Liver (tissue), 9 donors: Measurements from ENCODE around the gene GLRX. TPM values are rescaled to one million over a fixed set of nuclear protein-coding genes. Genes with fewer than 3 reads are reported as not detected.

Experiments used
- DNase-seq: peaks from one replicate; pipeline ENCODE4 v3.0.0-alpha.2; 2017; ENCODE audit warnings: low spot score
- H3K27ac ChIP-seq, 2 donors: one replicate each; pipeline ENCODE4 v1.7.0; 2013; ENCODE audit warnings: inconsistent platforms in 2 of 2, low read length in 2 of 2, control low read depth in 1 of 2, low read depth in 1 of 2, mild to moderate bottlenecking in 1 of 2
- H3K27me3 ChIP-seq, 4 donors: one replicate each; pipeline versions ENCODE4 v1.6.1 to v1.7.0; 2013; ENCODE audit warnings: low read length in 3 of 4, inconsistent platforms in 1 of 4, mild to moderate bottlenecking in 1 of 4, moderate library complexity in 1 of 4; ENCODE audit not compliant: control insufficient read depth in 4 of 4, insufficient read depth in 4 of 4
- H3K36me3 ChIP-seq, 4 donors: one replicate each; pipeline versions ENCODE4 v1.6.1 to v1.7.0; 2013; ENCODE audit warnings: low read length in 3 of 4, mild to moderate bottlenecking in 3 of 4, low read depth in 1 of 4, moderate library complexity in 1 of 4; ENCODE audit not compliant: control insufficient read depth in 4 of 4, insufficient read depth in 3 of 4
- H3K4me1 ChIP-seq, 4 donors: one replicate each; pipeline versions ENCODE4 v1.6.1 to v1.7.0; 2013; ENCODE audit warnings: low read length in 3 of 4, mild to moderate bottlenecking in 3 of 4, moderate library complexity in 1 of 4; ENCODE audit not compliant: control insufficient read depth in 4 of 4, insufficient read depth in 4 of 4
- H3K4me3 ChIP-seq, 3 donors: one replicate each; pipeline versions ENCODE4 v1.6.1 to v1.7.0; 2013; ENCODE audit warnings: low read length in 3 of 3, control low read depth in 1 of 3, low read depth in 1 of 3, mild to moderate bottlenecking in 1 of 3
- H3K9ac ChIP-seq, 2 donors: one replicate each; pipeline ENCODE4 v1.7.0; 2013; ENCODE audit warnings: low read length in 2 of 2, mild to moderate bottlenecking in 2 of 2, moderate library complexity in 2 of 2, control low read depth in 1 of 2, low read depth in 1 of 2
- H3K9me3 ChIP-seq, 4 donors: one replicate each; pipeline versions ENCODE4 v1.6.1 to v1.7.0; 2013; ENCODE audit warnings: low read length in 3 of 4; ENCODE audit not compliant: control insufficient read depth in 4 of 4
- ATF3 ChIP-seq: IDR thresholded peaks from 2 replicates; pipeline ENCODE4 v1.6.1; 2016; ENCODE audit warnings: antibody characterized with exemption
- CTCF ChIP-seq: fragments of 150-350 bp; IDR thresholded peaks from 2 replicates; pipeline ENCODE4 v1.5.1; 2017; ENCODE audit warnings: improper control_type of control experiment, low read depth, low read length; ENCODE audit not compliant: missing input control
- EGR1 ChIP-seq, 2 donors: IDR thresholded peaks; 2 replicates each; pipeline ENCODE4 v1.6.1; 2016 to 2018; ENCODE audit warnings: antibody characterized with exemption in 2 of 2, low read depth in 2 of 2
- FOXA1 ChIP-seq: IDR thresholded peaks from 2 replicates; pipeline ENCODE4 v1.6.1; 2016; ENCODE audit warnings: antibody characterized with exemption
- FOXA2 ChIP-seq: IDR thresholded peaks from 2 replicates; pipeline ENCODE4 v1.6.1; 2016; ENCODE audit warnings: antibody characterized with exemption
- GABPA ChIP-seq, 2 donors: IDR thresholded peaks in 1 of 2; conservative IDR thresholded peaks in 1 of 2; 2 replicates each; pipeline ENCODE4 v1.6.1; 2016; ENCODE audit warnings: antibody characterized with exemption in 2 of 2, mild to moderate bottlenecking in 1 of 2, moderate library complexity in 1 of 2
- HNF4A ChIP-seq, 2 donors: conservative IDR thresholded peaks; 2 replicates each; pipeline ENCODE4 v1.6.1; 2016; ENCODE audit warnings: antibody characterized with exemption in 2 of 2, mild to moderate bottlenecking in 2 of 2
- HNF4G ChIP-seq: IDR thresholded peaks from 2 replicates; pipeline ENCODE4 v1.6.1; 2016; ENCODE audit warnings: antibody characterized with exemption
- MAX ChIP-seq: IDR thresholded peaks from 2 replicates; pipeline ENCODE4 v1.6.1; 2016; ENCODE audit warnings: antibody characterized with exemption
- NR2F2 ChIP-seq: IDR thresholded peaks from 2 replicates; pipeline ENCODE4 v1.6.1; 2016; ENCODE audit warnings: antibody characterized with exemption
- RAD21 ChIP-seq, 2 donors: IDR thresholded peaks; 2 replicates each; pipeline ENCODE4 v1.6.1; 2016; ENCODE audit warnings: antibody characterized with exemption in 2 of 2, mild to moderate bottlenecking in 2 of 2
- REST ChIP-seq: IDR thresholded peaks from 2 replicates; pipeline ENCODE4 v1.6.1; 2016; ENCODE audit warnings: antibody characterized with exemption, mild to moderate bottlenecking
- RXRA ChIP-seq, 2 donors: IDR thresholded peaks; 2 replicates each; pipeline ENCODE4 v1.6.1; 2017 to 2018; ENCODE audit warnings: antibody characterized with exemption in 2 of 2, mild to moderate bottlenecking in 1 of 2
- SP1 ChIP-seq: IDR thresholded peaks from 2 replicates; pipeline ENCODE4 v1.6.1; 2018; ENCODE audit warnings: antibody characterized with exemption, mild to moderate bottlenecking
- TAF1 ChIP-seq: conservative IDR thresholded peaks from 2 replicates; pipeline ENCODE4 v1.6.1; 2016; ENCODE audit warnings: antibody characterized with exemption, mild to moderate bottlenecking
- YY1 ChIP-seq: IDR thresholded peaks from 2 replicates; pipeline ENCODE4 v1.6.1; 2016; ENCODE audit warnings: antibody characterized with exemption, mild to moderate bottlenecking
- ZBTB33 ChIP-seq: IDR thresholded peaks from 2 replicates; pipeline ENCODE4 v1.6.1; 2016; ENCODE audit warnings: antibody characterized with exemption
- WGBS: extraction: QIAGEN DNeasy Blood & Tissue Kit; methylation state at CpG from one replicate; pipeline ENCODE4 v1.1.7; 2013; 5-methylcytosine and 5-hydroxymethylcytosine counted together
- polyA plus RNA-seq, 2 donors: library from polyadenylated mRNA; stranded (reverse) in 1 of 2; unstranded in 1 of 2; fragments of 200-250 nt in 1 of 2; fragments of >200 nt in 1 of 2; fragmentation: Nextera tagmentation in 1 of 2; extraction: Ambion mirVana in 1 of 2; gene quantifications; one replicate each; pipeline versions ENCODE4 v1.2.1 to v1.2.3, GENCODE V29; 2013 to 2015
- total RNA-seq, 2 donors: library from RNA; depleted of rRNA; stranded (reverse); fragments of >200 nt; gene quantifications; one replicate each; pipeline ENCODE4 v1.2.3, GENCODE V29; 2014
- donor health status: healthy.
- donor health status: healthy.
- donor health status: healthy.
- donor health status: healthy.
- donor health status: healthy.

The GLRX gene
- total and polyA plus RNA-seq, 4 donors = 48.2 to 187 (median 107) TPM

- H3K36me3 ChIP-seq = no peaks in the 10 kb centered on the region
- no peak for TF ChIP-seq SP1
- no peak for TF ChIP-seq RXRA (IDR thresholded peaks at IDR 0.05)
- TF ChIP-seq RAD21 (IDR thresholded peaks at IDR 0.05) = no peak
- TF ChIP-seq HNF4G = no peak
- TF ChIP-seq TAF1 = no peak
- TF ChIP-seq ATF3 = no peak
- no peak for TF ChIP-seq YY1
- no peak for TF ChIP-seq GABPA (IDR thresholded peaks at IDR 0.05 in 1 of 2, conservative IDR thresholded peaks at IDR 0.05 in 1 of 2)
- no peak for TF ChIP-seq CTCF
- TF ChIP-seq HNF4A (conservative IDR thresholded peaks at IDR 0.05) = no peak
- 82% methylated on average over 3 of the region's 3 CpGs for WGBS
- H3K27me3 ChIP-seq = no peaks in the 10 kb centered on the region
- H3K4me1 ChIP-seq = peaks cover 0 to 59% (median 35%) of the 10 kb centered on the region in 4 donors
- peak overlapping the region; percentile 2 to 22 for H3K27ac ChIP-seq
- no peak for DNase-seq
- no peak overlapping the region for H3K4me3 ChIP-seq
- no peaks in the 10 kb centered on the region for H3K9me3 ChIP-seq
- H3K9ac ChIP-seq = no peak overlapping the region
These were observed 3.0 kb upstream of the GLRX start for GRCh38 chr5:95825495-95825894.

- Histone ChIP-seq H3K27ac (peak overlapping the region; percentile 74 to 90), H3K4me3 (no peak overlapping the region), H3K4me1 (peaks cover 3 to 62% (median 37%) of the 10 kb centered on the region in 4 donors), H3K36me3 (no peaks in the 10 kb centered on the region), H3K9me3 (no peaks in the 10 kb centered on the region), H3K9ac (no peak overlapping the region), H3K27me3 (no peaks in the 10 kb centered on the region)
- WGBS = 94% methylated on average over 5 of the region's 5 CpGs
- no peak for TF ChIP-seq TAF1
- TF ChIP-seq RXRA (IDR thresholded peaks at IDR 0.05) = no peak
- no peak for TF ChIP-seq HNF4G
- no peak for TF ChIP-seq ZBTB33
- TF ChIP-seq SP1 = no peak
- no peak for TF ChIP-seq ATF3
- no peak for TF ChIP-seq EGR1 (IDR thresholded peaks at IDR 0.05; ENCODE audit: low read depth in 2 of 2)
- TF ChIP-seq GABPA (IDR thresholded peaks at IDR 0.05 in 1 of 2, conservative IDR thresholded peaks at IDR 0.05 in 1 of 2) = no peak
- TF ChIP-seq CTCF = no peak
- TF ChIP-seq RAD21 (IDR thresholded peaks at IDR 0.05) = no peak
- TF ChIP-seq NR2F2 = no peak
- no peak for TF ChIP-seq FOXA2
- no peak for TF ChIP-seq HNF4A (conservative IDR thresholded peaks at IDR 0.05)
- TF ChIP-seq FOXA1 = no peak
- TF ChIP-seq REST = no peak
- no peak for TF ChIP-seq YY1
- no peak for TF ChIP-seq MAX
- no peak for DNase-seq
These were observed 2.2 kb upstream of the GLRX start for GRCh38 chr5:95824747-95825146.
